Measurements from ENCODE around the gene RASSF1. TPM values are rescaled to one million over a fixed set of nuclear protein-coding genes. Genes with fewer than 3 reads are reported as not detected.

RASSF1 gene
- total and polyA plus RNA-seq, 2 of the 13 experiments (the other 11 are each of a cell fraction or from before 2014, with no cell fraction given) = 10.2 to 27.5 TPM

DNA sequence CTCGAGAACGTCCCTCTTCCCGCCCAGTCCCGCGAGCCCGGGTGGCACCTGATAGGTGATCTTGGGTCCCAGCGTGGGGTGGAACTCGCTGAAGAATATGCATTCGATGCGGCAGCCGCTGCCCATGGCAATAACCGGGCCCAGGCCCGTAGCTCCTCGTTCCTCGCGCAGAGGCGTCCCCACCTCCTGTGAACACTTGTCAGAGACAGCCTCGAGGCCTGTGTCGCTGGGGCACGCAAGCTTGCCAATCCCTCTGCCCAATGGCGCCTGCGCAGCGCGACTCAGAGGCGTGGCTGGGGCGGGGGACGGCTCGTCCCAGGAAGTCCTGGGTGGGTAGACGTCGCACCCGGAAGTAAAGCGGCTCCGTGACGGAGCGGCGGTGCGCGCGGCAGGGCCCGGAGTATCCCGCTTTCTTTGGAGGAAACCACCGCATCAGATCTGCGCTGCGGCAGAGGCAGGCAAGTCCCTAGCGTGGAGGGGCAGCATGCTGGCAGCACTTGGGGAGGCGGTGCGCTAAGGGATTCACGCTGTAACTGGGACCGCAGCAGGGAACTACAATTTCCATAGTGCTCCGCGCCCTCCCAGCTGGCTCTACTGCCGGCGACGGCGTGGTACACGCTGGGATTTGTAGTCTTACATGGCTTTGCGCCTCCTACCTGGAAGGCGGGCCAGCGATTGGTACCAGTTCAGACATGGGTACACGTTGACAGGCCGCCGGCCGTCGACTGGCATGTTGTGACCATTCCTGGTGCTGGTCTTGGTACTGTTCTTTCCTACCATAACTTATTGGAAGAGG, 10.1 kb upstream of the RASSF1 start, which contains the start of the genes CYB561D2 and NPRL2 (continued):
- TF ChIP-seq ZNF280D (CRISPR knock-in tag; IDR thresholded peaks at IDR 0.05) = peak; percentile 95
- no peak for TF ChIP-seq TBL1XR1 (IDR thresholded peaks at IDR 0.05; ENCODE audit: borderline replicate concordance, low read length, partially characterized antibody)
- 0 out of 2 replicates have a peak, but pooled peaks have one; percentile 80 for TF ChIP-seq GPN1 (CRISPR knock-in tag; IDR thresholded peaks at IDR 0.05; ENCODE audit: borderline replicate concordance)
- TF ChIP-seq, protein P1, sequence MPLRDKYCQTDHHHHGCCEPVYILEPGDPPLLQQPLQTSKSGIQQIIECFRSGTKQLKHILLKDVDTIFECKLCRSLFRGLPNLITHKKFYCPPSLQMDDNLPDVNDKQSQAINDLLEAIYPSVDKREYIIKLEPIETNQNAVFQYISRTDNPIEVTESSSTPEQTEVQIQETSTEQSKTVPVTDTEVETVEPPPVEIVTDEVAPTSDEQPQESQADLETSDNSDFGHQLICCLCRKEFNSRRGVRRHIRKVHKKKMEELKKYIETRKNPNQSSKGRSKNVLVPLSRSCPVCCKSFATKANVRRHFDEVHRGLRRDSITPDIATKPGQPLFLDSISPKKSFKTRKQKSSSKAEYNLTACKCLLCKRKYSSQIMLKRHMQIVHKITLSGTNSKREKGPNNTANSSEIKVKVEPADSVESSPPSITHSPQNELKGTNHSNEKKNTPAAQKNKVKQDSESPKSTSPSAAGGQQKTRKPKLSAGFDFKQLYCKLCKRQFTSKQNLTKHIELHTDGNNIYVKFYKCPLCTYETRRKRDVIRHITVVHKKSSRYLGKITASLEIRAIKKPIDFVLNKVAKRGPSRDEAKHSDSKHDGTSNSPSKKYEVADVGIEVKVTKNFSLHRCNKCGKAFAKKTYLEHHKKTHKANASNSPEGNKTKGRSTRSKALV (CRISPR knock-in tag; IDR thresholded peaks at IDR 0.05) = peak; percentile 46; the same call in 1 of the 2 replicates
- TF ChIP-seq, protein P2, sequence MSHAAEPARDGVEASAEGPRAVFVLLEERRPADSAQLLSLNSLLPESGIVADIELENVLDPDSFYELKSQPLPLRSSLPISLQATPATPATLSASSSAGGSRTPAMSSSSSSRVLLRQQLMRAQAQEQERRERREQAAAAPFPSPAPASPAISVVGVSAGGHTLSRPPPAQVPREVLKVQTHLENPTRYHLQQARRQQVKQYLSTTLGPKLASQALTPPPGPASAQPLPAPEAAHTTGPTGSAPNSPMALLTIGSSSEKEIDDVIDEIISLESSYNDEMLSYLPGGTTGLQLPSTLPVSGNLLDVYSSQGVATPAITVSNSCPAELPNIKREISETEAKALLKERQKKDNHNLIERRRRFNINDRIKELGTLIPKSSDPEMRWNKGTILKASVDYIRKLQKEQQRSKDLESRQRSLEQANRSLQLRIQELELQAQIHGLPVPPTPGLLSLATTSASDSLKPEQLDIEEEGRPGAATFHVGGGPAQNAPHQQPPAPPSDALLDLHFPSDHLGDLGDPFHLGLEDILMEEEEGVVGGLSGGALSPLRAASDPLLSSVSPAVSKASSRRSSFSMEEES (CRISPR knock-in tag; IDR thresholded peaks at IDR 0.05) = peak; percentile 82; the same call in 1 of the 2 replicates
- TF ChIP-seq ELK4 (CRISPR knock-in tag; IDR thresholded peaks at IDR 0.05; ENCODE audit: borderline replicate concordance) = no peak
- TF ChIP-seq, protein P3, sequence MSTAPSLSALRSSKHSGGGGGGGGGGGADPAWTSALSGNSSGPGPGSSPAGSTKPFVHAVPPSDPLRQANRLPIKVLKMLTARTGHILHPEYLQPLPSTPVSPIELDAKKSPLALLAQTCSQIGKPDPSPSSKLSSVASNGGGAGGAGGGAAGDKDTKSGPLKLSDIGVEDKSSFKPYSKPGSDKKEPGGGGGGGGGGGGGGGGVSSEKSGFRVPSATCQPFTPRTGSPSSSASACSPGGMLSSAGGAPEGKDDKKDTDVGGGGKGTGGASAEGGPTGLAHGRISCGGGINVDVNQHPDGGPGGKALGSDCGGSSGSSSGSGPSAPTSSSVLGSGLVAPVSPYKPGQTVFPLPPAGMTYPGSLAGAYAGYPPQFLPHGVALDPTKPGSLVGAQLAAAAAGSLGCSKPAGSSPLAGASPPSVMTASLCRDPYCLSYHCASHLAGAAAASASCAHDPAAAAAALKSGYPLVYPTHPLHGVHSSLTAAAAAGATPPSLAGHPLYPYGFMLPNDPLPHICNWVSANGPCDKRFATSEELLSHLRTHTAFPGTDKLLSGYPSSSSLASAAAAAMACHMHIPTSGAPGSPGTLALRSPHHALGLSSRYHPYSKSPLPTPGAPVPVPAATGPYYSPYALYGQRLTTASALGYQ (CRISPR knock-in tag; IDR thresholded peaks at IDR 0.05) = 0 out of 2 replicates have a peak, but pooled peaks have one; percentile 23
- no peak; the same call in 1 of the 2 replicates for TF ChIP-seq ZMYM2 (CRISPR knock-in tag; IDR thresholded peaks at IDR 0.05)
- peak; percentile 63; the same call in 1 of the 2 replicates for TF ChIP-seq FOXO1 (CRISPR knock-in tag; IDR thresholded peaks at IDR 0.05)
- TF ChIP-seq ZNF747 (CRISPR knock-in tag; IDR thresholded peaks at IDR 0.05; ENCODE audit: borderline replicate concordance) = peak; percentile 97
- TF ChIP-seq NCOR1 (IDR thresholded peaks at IDR 0.05; ENCODE audit: borderline replicate concordance, low read length) = no peak
- no peak for TF ChIP-seq ATAD3A (CRISPR knock-in tag; IDR thresholded peaks at IDR 0.05)
- TF ChIP-seq ZNF792 (CRISPR knock-in tag; IDR thresholded peaks at IDR 0.05) = peak; percentile 96
- TF ChIP-seq ZNF354B (CRISPR knock-in tag; IDR thresholded peaks at IDR 0.05) = peak; percentile 67; the same call in 1 of the 2 replicates
- peak; percentile 100 for TF ChIP-seq CREM (IDR thresholded peaks at IDR 0.05)
- TF ChIP-seq CREM (CRISPR knock-in tag; IDR thresholded peaks at IDR 0.05) = no peak
- TF ChIP-seq ZNF549 (CRISPR knock-in tag; IDR thresholded peaks at IDR 0.05) = no peak
- peak; percentile 90; the same call in 1 of the 2 replicates for TF ChIP-seq ZNF235 (CRISPR knock-in tag; IDR thresholded peaks at IDR 0.05; ENCODE audit: borderline replicate concordance)
- peak; percentile 11 for TF ChIP-seq YY1 (IDR thresholded peaks at IDR 0.05; ENCODE audit: insufficient read depth, insufficient replicate concordance, low read depth, low read length)
